Limb (tissue), 2 donors: Measurements from ENCODE around the gene GPR146.

Experiments
- DNase-seq, 2 donors: peaks; one replicate each; pipeline ENCODE4 v3.0.0-alpha.2; 2016; ENCODE audit errors: extremely low spot score in 2 of 2

GPR146 gene

GRCh38 chr7:1104516-1105179 lies 60.3 kb downstream of the GPR146 start:
- no peak for DNase-seq

GRCh38 chr7:1105189-1105588 lies 60.8 kb downstream of the GPR146 start:
- no peak for DNase-seq

- no peak for DNase-seq
Measured at GRCh38 chr7:1106063-1106792, 61.9 kb downstream of the GPR146 start.

GRCh38 chr7:1106793-1107421 lies 62.6 kb downstream of the GPR146 start:
- no peak for DNase-seq

- no peak for DNase-seq
Measured at GRCh38 chr7:1108264-1108920, 64.0 kb downstream of the GPR146 start.
